ENCODE measurements around the gene RLN3.

RLN3 gene

GRCh38 chr19:13990085-13990484 lies 37.9 kb upstream of the RLN3 start:
- TF ChIP-seq CTCF (IDR thresholded peaks at IDR 0.05; ENCODE audit: control extremely low read depth, extremely low read depth, low read depth, missing control alignments), result no peak
- no peak for DNase-seq (ENCODE audit: extremely low spot score)
- POLR2A ChIA-PET, result no interaction called here
- CTCF ChIA-PET, result interaction anchor here (1.7 kb wide), 1 partner anchor 82 kb away, joined by 5 read pairs; the partner anchor contains the start of gene MISP3

GRCh38 chr19:13992025-13992424 lies 35.9 kb upstream of the RLN3 start:
- ChIA-PET POLR2A (interaction anchor here (1.4 kb wide), 1 partner anchor 11 kb away, joined by 3 read pairs; no protein-coding TSS in a partner anchor), CTCF (interaction anchor here (0.9 to 2.4 kb wide), 6 partner anchors 10 to 113 kb away, joined by 3 to 11 read pairs (median 3); partner anchors contain the start of gene IL27RA)
- no peak for TF ChIP-seq CTCF (IDR thresholded peaks at IDR 0.05; ENCODE audit: control extremely low read depth, extremely low read depth, low read depth, missing control alignments)
- no peak for DNase-seq (ENCODE audit: extremely low spot score)

- ChIA-PET POLR2A (no interaction called here), CTCF (interaction anchor here (1.0 to 2.4 kb wide), 3 partner anchors 9 to 78 kb away, joined by 3 to 11 read pairs (median 4); partner anchors contain the start of genes IL27RA and MISP3)
- no peak for TF ChIP-seq CTCF (IDR thresholded peaks at IDR 0.05; ENCODE audit: control extremely low read depth, extremely low read depth, low read depth, missing control alignments)
- no peak for DNase-seq (ENCODE audit: extremely low spot score)
These were observed 34.2 kb upstream of the RLN3 start for GRCh38 chr19:13993590-13994300.

- DNase-seq (ENCODE audit: extremely low spot score), result no peak
- no peak for TF ChIP-seq CTCF (IDR thresholded peaks at IDR 0.05; ENCODE audit: control extremely low read depth, extremely low read depth, low read depth, missing control alignments)
- POLR2A ChIA-PET, result interaction anchor here (0.7 to 1.2 kb wide), 2 partner anchors 8 to 11 kb away, joined by 4 to 7 read pairs; partner anchors contain the start of gene RFX1
- CTCF ChIA-PET, result interaction anchor here (1.2 to 1.4 kb wide), 3 partner anchors 37 to 53 kb away, joined by 3 to 4 read pairs (median 4); partner anchors contain the start of gene IL27RA
These were observed 32.8 kb upstream of the RLN3 start for GRCh38 chr19:13995017-13995728.

GRCh38 chr19:13995878-13996765 lies 31.8 kb upstream of the RLN3 start:
- DNase-seq (ENCODE audit: extremely low spot score), result no peak
- no peak for TF ChIP-seq CTCF (IDR thresholded peaks at IDR 0.05; ENCODE audit: control extremely low read depth, extremely low read depth, low read depth, missing control alignments)
- ChIA-PET CTCF (interaction anchor here (1.2 to 1.4 kb wide), 3 partner anchors 36 to 52 kb away, joined by 3 to 4 read pairs (median 4); partner anchors contain the start of gene IL27RA), POLR2A (interaction anchor here (0.7 to 1.2 kb wide), 2 partner anchors 9 to 10 kb away, joined by 4 to 7 read pairs; partner anchors contain the start of gene RFX1)
